ENCODE data around the gene PMVK. TPM values are rescaled to one million over a fixed set of nuclear protein-coding genes. Genes with fewer than 3 reads are reported as not detected.
A peak's percentile ranks its signal among the peaks of the same experiment; 100 is the strongest.

Gene PMVK
- total RNA-seq, 1 experiment from 2014 or later, result 42.2 TPM

DNA sequence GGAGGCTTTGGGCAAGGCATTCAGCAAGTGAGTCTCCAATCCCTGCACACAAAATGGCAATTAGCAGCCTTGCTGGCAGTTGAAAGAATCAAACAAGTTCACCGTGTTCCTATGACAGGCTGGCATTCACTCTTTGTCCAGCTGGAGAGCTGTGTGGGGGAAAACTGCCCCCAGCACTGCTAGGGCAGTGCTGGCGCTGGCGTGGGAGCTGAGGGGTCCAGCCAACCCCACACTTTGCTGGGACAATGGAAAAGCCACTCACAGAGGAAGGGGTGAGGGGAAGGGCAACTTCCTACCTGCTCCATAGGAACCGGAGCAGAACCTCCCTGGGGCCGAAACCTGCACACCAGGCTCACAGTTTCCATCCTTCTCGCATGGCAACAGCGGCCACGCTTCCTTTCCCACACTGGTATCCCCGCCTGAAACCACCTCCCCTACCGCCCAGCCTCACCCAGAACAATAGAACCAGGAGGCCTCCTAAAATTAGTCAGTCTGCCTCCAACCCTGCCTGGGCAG is 39.7 kb downstream of the PMVK start:
- CTCF ChIA-PET, result interaction anchor here (1.1 kb wide), 1 partner anchor 47 kb away, joined by 3 read pairs; no protein-coding TSS in a partner anchor
- ATAC-seq (peak; percentile 56), DNase-seq (ENCODE audit: low read depth, low spot score) (no peak)
- POLR2A ChIA-PET, result no interaction called here
- peaks cover 6% of the 10 kb centered on the region; the same call in 1 of the 2 replicates for H3K27me3 ChIP-seq (ENCODE audit: control insufficient read depth, insufficient read depth, low read length)
- TF ChIP-seq, protein P1, sequence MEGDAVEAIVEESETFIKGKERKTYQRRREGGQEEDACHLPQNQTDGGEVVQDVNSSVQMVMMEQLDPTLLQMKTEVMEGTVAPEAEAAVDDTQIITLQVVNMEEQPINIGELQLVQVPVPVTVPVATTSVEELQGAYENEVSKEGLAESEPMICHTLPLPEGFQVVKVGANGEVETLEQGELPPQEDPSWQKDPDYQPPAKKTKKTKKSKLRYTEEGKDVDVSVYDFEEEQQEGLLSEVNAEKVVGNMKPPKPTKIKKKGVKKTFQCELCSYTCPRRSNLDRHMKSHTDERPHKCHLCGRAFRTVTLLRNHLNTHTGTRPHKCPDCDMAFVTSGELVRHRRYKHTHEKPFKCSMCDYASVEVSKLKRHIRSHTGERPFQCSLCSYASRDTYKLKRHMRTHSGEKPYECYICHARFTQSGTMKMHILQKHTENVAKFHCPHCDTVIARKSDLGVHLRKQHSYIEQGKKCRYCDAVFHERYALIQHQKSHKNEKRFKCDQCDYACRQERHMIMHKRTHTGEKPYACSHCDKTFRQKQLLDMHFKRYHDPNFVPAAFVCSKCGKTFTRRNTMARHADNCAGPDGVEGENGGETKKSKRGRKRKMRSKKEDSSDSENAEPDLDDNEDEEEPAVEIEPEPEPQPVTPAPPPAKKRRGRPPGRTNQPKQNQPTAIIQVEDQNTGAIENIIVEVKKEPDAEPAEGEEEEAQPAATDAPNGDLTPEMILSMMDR (IDR thresholded peaks at IDR 0.05), result no peak
- no peak for TF ChIP-seq TCF7L2 (IDR thresholded peaks at IDR 0.05; ENCODE audit: low read depth, low read length)
- TF ChIP-seq POLR2AphosphoS5 (IDR thresholded peaks at IDR 0.05; ENCODE audit: low read depth, low read length), result no peak
- TF ChIP-seq, protein P2, sequence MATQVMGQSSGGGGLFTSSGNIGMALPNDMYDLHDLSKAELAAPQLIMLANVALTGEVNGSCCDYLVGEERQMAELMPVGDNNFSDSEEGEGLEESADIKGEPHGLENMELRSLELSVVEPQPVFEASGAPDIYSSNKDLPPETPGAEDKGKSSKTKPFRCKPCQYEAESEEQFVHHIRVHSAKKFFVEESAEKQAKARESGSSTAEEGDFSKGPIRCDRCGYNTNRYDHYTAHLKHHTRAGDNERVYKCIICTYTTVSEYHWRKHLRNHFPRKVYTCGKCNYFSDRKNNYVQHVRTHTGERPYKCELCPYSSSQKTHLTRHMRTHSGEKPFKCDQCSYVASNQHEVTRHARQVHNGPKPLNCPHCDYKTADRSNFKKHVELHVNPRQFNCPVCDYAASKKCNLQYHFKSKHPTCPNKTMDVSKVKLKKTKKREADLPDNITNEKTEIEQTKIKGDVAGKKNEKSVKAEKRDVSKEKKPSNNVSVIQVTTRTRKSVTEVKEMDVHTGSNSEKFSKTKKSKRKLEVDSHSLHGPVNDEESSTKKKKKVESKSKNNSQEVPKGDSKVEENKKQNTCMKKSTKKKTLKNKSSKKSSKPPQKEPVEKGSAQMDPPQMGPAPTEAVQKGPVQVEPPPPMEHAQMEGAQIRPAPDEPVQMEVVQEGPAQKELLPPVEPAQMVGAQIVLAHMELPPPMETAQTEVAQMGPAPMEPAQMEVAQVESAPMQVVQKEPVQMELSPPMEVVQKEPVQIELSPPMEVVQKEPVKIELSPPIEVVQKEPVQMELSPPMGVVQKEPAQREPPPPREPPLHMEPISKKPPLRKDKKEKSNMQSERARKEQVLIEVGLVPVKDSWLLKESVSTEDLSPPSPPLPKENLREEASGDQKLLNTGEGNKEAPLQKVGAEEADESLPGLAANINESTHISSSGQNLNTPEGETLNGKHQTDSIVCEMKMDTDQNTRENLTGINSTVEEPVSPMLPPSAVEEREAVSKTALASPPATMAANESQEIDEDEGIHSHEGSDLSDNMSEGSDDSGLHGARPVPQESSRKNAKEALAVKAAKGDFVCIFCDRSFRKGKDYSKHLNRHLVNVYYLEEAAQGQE (IDR thresholded peaks at IDR 0.05; ENCODE audit: insufficient read depth in 1 of 2, low read depth in 2 of 2, low read length in 1 of 2), result no peak
- no peak for TF ChIP-seq SIN3A (IDR thresholded peaks at IDR 0.05; ENCODE audit: borderline replicate concordance, insufficient read depth, low read depth, low read length)
- H3K9me3 ChIP-seq (ENCODE audit: control insufficient read depth, insufficient read depth, low read depth, low read length), result no peaks in the 10 kb centered on the region
- no TSS peak for BruUV-seq (replicated peaks)
- H3K4me1 ChIP-seq (ENCODE audit: control insufficient read depth, insufficient read depth, low read length), result no peaks in the 10 kb centered on the region
- in situ Hi-C loops (cut with HindIII; ENCODE audit: low pct_unique_long_range_greater_than_20kb, low sequenced_read_pairs) (no loop called here), intact Hi-C loops (cut with micrococcal nuclease; ENCODE audit: unreplicated experiment) (no loop called here)
- H3K36me3 ChIP-seq (ENCODE audit: control insufficient read depth, insufficient read depth, low read length), result no peaks in the 10 kb centered on the region
- H3K4me3 ChIP-seq (ENCODE audit: low read depth in 2 of 2, low read length in 2 of 2), result no peak overlapping the region
- H3K27ac ChIP-seq (ENCODE audit: low read length), result no peak overlapping the region

DNA sequence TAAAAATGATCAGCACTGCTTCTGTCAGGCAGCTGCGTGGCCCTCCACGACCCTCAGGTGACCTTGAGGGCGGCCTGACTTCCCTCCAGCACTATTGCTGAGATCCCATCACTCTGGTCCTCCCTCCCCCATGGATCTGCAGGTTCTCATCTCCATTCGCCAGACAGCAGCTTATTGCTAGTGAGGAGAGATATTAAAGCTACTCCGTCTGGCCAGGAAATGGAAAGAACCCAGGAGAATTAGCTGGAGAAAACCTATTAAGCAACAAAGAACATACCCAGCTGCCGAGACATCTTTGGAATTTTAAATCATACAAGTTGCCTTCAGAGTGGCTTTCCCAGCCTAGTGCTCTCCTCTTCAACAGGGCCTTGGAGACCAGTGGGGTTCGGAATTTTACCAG is 40.7 kb downstream of the PMVK start:
- ChIA-PET CTCF (interaction anchor here (0.7 kb wide), 1 partner anchor 12 kb away, joined by 4 read pairs; no protein-coding TSS in a partner anchor), POLR2A (interaction anchor here (0.6 kb wide), 1 partner anchor 237 kb away, joined by 3 read pairs; no protein-coding TSS in a partner anchor)
- TF ChIP-seq, protein P1 (IDR thresholded peaks at IDR 0.05), result no peak
- H3K9me3 ChIP-seq (ENCODE audit: control insufficient read depth, insufficient read depth, low read depth, low read length), result no peaks in the 10 kb centered on the region
- no peaks in the 10 kb centered on the region for H3K36me3 ChIP-seq (ENCODE audit: control insufficient read depth, insufficient read depth, low read length)
- H3K4me3 ChIP-seq (ENCODE audit: low read depth in 2 of 2, low read length in 2 of 2), result no peak overlapping the region
- DNase-seq (ENCODE audit: low read depth, low spot score) (no peak), ATAC-seq (no peak)
- H3K4me1 ChIP-seq (ENCODE audit: control insufficient read depth, insufficient read depth, low read length), result no peaks in the 10 kb centered on the region
- BruUV-seq (replicated peaks), result no TSS peak
- intact Hi-C loops (cut with micrococcal nuclease; ENCODE audit: unreplicated experiment) (no loop called here), in situ Hi-C loops (cut with HindIII; ENCODE audit: low pct_unique_long_range_greater_than_20kb, low sequenced_read_pairs) (no loop called here)
- peaks cover 6% of the 10 kb centered on the region; the same call in 1 of the 2 replicates for H3K27me3 ChIP-seq (ENCODE audit: control insufficient read depth, insufficient read depth, low read length)
- no peak overlapping the region for H3K27ac ChIP-seq (ENCODE audit: low read length)
